HG02852 (cell line): ENCODE results near the gene KLHL29.
A peak's percentile ranks its signal among the peaks of the same experiment; 100 is the strongest.
"Not testable (repeated sequence)": the region's sequence is repeated elsewhere in the genome, so short reads cannot be mapped to it uniquely, and the experiment has no call there.

Experiments used
- ATAC-seq: cut with Tn5 transposase; IDR thresholded peaks from one replicate; pipeline ENCODE4 v1.9.1; 2021; ENCODE audit warnings: mild to moderate bottlenecking, moderate library complexity; ENCODE audit not compliant: unreplicated experiment

KLHL29 gene

GRCh38 chr2:23367760-23368159 is 17.2 kb upstream of the KLHL29 start:
- no peak for ATAC-seq

- ATAC-seq = no peak
Measured at GRCh38 chr2:23373666-23374065, 11.3 kb upstream of the KLHL29 start.

GRCh38 chr2:23375448-23375847 is 9.5 kb upstream of the KLHL29 start:
- peak; percentile 53 for ATAC-seq

GRCh38 chr2:23376075-23376474 is 8.9 kb upstream of the KLHL29 start:
- no peak for ATAC-seq

- ATAC-seq = no peak
Measured at GRCh38 chr2:23376972-23377371, 8.0 kb upstream of the KLHL29 start.

- ATAC-seq = no peak
Measured at GRCh38 chr2:23377771-23378170, 7.2 kb upstream of the KLHL29 start.

- no peak for ATAC-seq
Measured at GRCh38 chr2:23378496-23378895, 6.5 kb upstream of the KLHL29 start.

GRCh38 chr2:23379220-23379695 is 5.7 kb upstream of the KLHL29 start:
- ATAC-seq = peak; percentile 58

GRCh38 chr2:23380562-23381065 is 4.4 kb upstream of the KLHL29 start:
- peak; percentile 36 for ATAC-seq

- no peak for ATAC-seq
Measured at GRCh38 chr2:23381084-23381483, 3.9 kb upstream of the KLHL29 start.

GRCh38 chr2:23381485-23381884 is 3.5 kb upstream of the KLHL29 start:
- no peak for ATAC-seq

- ATAC-seq = no peak
Measured at GRCh38 chr2:23383100-23383499, 1.9 kb upstream of the KLHL29 start.

- peak; percentile 32 for ATAC-seq
Measured at GRCh38 chr2:23385351-23385747, 370 bp downstream of the KLHL29 start.

GRCh38 chr2:23385748-23386338 is 864 bp downstream of the KLHL29 start:
- ATAC-seq = peak; percentile 25

- ATAC-seq = peak; percentile 20
Measured at GRCh38 chr2:23386339-23387220, 1.6 kb downstream of the KLHL29 start.

- peak; percentile 4 for ATAC-seq
Measured at GRCh38 chr2:23387221-23387550, 2.2 kb downstream of the KLHL29 start.

- no peak for ATAC-seq
Measured at GRCh38 chr2:23387845-23388244, 2.9 kb downstream of the KLHL29 start.

- no peak for ATAC-seq
Measured at GRCh38 chr2:23388294-23388693, 3.3 kb downstream of the KLHL29 start.

GRCh38 chr2:23388756-23389514 is 4.0 kb downstream of the KLHL29 start:
- ATAC-seq = no peak

GRCh38 chr2:23390152-23390551 is 5.2 kb downstream of the KLHL29 start:
- ATAC-seq = no peak

GRCh38 chr2:23391237-23391736 is 6.3 kb downstream of the KLHL29 start:
- ATAC-seq = not testable (repeated sequence)
